ENCODE measurements around the gene SLC9A6. TPM values are rescaled to one million over a fixed set of nuclear protein-coding genes. Genes with fewer than 3 reads are reported as not detected.

The SLC9A6 gene
- total RNA-seq, 2 experiments from 2014 or later = 11.8 to 12.6 TPM

DNA sequence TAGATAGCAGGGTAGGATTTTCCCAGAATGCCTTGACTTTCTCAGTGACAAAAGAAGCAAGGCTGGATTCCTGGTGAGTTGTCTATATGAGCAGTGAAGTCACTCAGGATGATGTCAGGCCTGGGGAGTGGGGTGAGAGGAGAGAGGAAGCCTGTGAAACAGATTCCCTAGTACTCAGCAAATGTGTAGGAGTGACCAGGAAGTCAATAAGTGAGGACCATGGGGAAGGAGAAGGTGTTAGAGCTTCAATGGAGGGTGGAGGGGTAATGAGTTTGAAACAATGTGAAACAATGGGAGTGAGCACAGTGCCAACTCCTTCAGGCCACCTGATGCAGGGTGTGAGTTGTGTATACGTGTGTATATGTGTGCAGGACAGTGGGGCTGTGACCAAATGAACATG, 2.4 kb upstream of the SLC9A6 start:
- ChIA-PET POLR2A (no interaction called here), CTCF (no interaction called here)
- H3K27me3 Mint-ChIP-seq = no peaks in the 10 kb centered on the region
- H3K4me3 Mint-ChIP-seq = peak overlapping the region; percentile 88
- peak overlapping the region; percentile 90 for H3K27ac Mint-ChIP-seq
- intact Hi-C loops (cut with DNase I, micrococcal nuclease) = no loop called here
- no peaks in the 10 kb centered on the region for H3K9me3 Mint-ChIP-seq (ENCODE audit: low read depth)
- ATAC-seq (no peak), DNase-seq (no peak)
- peaks cover 47% of the 10 kb centered on the region for H3K4me1 Mint-ChIP-seq
- no peaks in the 10 kb centered on the region for H3K36me3 Mint-ChIP-seq (ENCODE audit: low read depth)

DNA sequence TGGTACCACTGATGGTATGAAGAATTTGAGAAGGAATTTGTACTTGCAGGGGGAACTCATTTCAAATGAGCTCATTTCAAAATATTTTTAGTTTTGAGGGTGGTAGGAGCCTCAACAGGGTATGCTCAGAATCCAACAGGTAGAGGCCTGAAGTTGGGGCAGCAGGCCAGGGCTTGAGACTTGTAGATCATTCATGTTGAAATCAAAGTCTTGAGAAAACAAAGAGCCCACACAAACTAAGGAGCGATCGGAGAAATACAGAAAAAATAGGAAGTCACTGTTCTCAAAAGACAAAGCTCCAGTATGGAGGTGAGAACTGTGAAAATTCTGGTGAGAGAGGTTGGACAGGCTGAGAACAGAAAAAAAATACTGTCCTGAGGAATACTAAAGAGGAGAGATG, 979 bp upstream of the SLC9A6 start:
- H3K27me3 Mint-ChIP-seq = no peaks in the 10 kb centered on the region
- no peaks in the 10 kb centered on the region for H3K36me3 Mint-ChIP-seq (ENCODE audit: low read depth)
- H3K27ac Mint-ChIP-seq = peak overlapping the region; percentile 90
- intact Hi-C loops (cut with DNase I, micrococcal nuclease) = loop anchor here in 1 of 2 experiments (2.0 kb wide), 1 partner anchor 163 kb away; the partner anchor contains the start of gene FHL1
- H3K9me3 Mint-ChIP-seq (ENCODE audit: low read depth) = no peaks in the 10 kb centered on the region
- CTCF ChIA-PET = interaction anchor here (0.6 to 1.4 kb wide), 3 partner anchors 9 to 72 kb away, joined by 3 to 4 read pairs (median 4); partner anchors contain the start of gene MMGT1
- POLR2A ChIA-PET = interaction anchor here (0.8 kb wide), 1 partner anchor 267 kb away, joined by 3 read pairs; the partner anchor contains the start of gene MAP7D3
- ATAC-seq = no peak
- peaks cover 49% of the 10 kb centered on the region for H3K4me1 Mint-ChIP-seq
- no peak for DNase-seq
- peak overlapping the region; percentile 88 for H3K4me3 Mint-ChIP-seq

DNA sequence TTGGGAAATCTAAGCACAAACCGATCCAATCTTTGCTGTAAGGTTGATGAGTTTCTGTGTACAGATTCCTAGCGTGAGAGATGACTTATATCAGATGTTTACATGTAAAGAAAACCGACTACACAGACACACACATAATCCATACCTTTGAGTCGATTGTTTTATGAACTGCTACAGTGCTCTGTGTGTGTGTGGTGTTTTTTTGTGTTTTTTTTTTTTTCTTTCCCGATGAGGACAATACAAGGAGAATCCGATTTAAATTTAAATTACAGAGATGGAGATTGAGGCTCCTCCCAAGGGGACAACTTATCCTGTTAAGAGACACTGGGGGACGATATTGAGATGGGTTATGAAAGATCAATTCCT, 461 bp upstream of the SLC9A6 start:
- Mint-ChIP-seq H3K4me1 (peaks cover 51% of the 10 kb centered on the region), H3K4me3 (peak overlapping the region; percentile 88), H3K36me3 (ENCODE audit: low read depth) (peaks cover 3% of the 10 kb centered on the region), H3K27ac (peak overlapping the region; percentile 90), H3K9me3 (ENCODE audit: low read depth) (no peaks in the 10 kb centered on the region), H3K27me3 (no peaks in the 10 kb centered on the region)
- intact Hi-C loops (cut with DNase I, micrococcal nuclease) = loop anchor here in 1 of 2 experiments (1.0 to 5.0 kb wide), 4 partner anchors 10 to 513 kb away; partner anchors contain the start of genes FHL1, HTATSF1 and INTS6L
- CTCF ChIA-PET = interaction anchor here (0.6 to 1.4 kb wide), 4 partner anchors 10 to 178 kb away, joined by 3 to 4 read pairs (median 4); partner anchors contain the start of gene MMGT1
- DNase-seq = no peak
- peak; percentile 22 for ATAC-seq
- POLR2A ChIA-PET = interaction anchor here (0.6 to 0.8 kb wide), 2 partner anchors 11 to 267 kb away, joined by 3 to 4 read pairs; partner anchors contain the start of genes MAP7D3 and MMGT1

DNA sequence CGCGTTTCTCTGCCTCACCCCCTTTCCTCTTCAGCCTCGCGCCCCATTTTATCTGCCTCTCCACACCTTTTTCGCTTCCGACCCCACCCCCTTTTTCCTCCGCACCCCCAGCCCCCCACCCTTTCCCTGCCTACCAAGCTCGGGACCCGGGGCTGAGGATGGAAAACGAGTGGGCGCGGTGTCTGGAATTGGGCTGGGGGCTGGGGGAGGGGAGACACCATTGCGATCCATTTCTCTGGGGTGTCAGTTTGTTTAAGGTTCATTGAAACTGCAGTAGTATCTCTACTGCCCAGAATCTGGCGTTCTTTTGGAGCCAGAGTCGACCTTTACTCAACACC, 707 bp downstream of the SLC9A6 start:
- Mint-ChIP-seq H3K4me1 (peaks cover 50% of the 10 kb centered on the region), H3K27me3 (no peaks in the 10 kb centered on the region), H3K27ac (peak overlapping the region; percentile 78), H3K9me3 (ENCODE audit: low read depth) (no peaks in the 10 kb centered on the region), H3K36me3 (ENCODE audit: low read depth) (peaks cover 6% of the 10 kb centered on the region), H3K4me3 (peak overlapping the region; percentile 88)
- no peak for ATAC-seq
- POLR2A ChIA-PET = no interaction called here
- CTCF ChIA-PET = no interaction called here
- intact Hi-C loops (cut with DNase I, micrococcal nuclease) = loop anchor here in 1 of 2 experiments (1.0 to 5.0 kb wide), 4 partner anchors 12 to 511 kb away; partner anchors contain the start of genes FHL1, HTATSF1 and INTS6L
- no peak for DNase-seq

DNA sequence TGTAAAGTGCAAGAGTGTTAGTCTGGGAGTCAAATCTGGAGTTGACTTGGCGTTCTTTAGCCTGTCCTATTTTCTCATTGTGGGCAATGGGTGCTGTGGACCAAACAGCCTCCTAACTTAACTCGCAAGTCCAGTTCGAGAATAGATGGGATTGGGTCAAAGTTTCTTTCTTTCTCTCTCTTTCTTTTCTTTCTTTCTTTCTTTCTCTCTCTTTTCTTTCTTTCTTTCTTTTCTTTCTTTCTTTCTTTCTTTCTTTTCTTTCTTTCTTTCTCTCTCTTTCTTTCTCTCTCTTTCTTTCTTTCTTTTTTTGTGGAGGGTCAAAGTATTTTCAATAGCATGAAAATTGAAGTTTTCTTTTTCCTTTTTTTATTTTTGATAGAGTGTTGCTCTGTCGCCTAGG, 3.0 kb downstream of the SLC9A6 start:
- Mint-ChIP-seq H3K4me3 (no peak overlapping the region), H3K27me3 (no peaks in the 10 kb centered on the region), H3K9me3 (ENCODE audit: low read depth) (no peaks in the 10 kb centered on the region), H3K36me3 (ENCODE audit: low read depth) (peaks cover 12% of the 10 kb centered on the region), H3K27ac (no peak overlapping the region), H3K4me1 (peaks cover 46% of the 10 kb centered on the region)
- ChIA-PET POLR2A (no interaction called here), CTCF (no interaction called here)
- no peak for DNase-seq
- intact Hi-C loops (cut with DNase I, micrococcal nuclease) = loop anchor here in 1 of 2 experiments (5.0 kb wide), 2 partner anchors 466 to 509 kb away; partner anchors contain the start of genes HTATSF1 and INTS6L
- no peak for ATAC-seq

DNA sequence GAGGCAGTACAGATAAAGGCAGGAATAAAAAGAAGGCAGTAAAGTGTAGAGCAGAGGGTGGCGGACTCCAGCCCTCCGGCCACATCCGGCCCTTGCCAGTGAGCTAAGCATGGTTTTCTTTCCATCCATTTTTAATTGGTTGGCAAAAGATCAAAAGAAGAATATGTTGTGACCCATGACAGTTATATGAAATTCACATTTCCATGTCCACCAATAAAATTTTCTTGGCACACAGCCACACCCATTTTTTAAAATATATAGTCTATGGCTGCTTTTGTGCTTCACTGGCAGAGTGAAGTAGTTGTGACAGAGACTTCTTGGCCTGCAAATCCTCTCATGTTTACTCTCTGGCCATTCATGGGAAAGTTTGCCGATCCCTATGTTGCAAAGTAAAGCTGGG, 29.8 kb downstream of the SLC9A6 start:
- ATAC-seq = no peak
- ChIA-PET POLR2A (interaction anchor here (0.6 kb wide), 1 partner anchor 833 kb away, joined by 3 read pairs; no protein-coding TSS in a partner anchor), CTCF (no interaction called here)
- no peaks in the 10 kb centered on the region for H3K4me1 Mint-ChIP-seq
- no peaks in the 10 kb centered on the region for H3K9me3 Mint-ChIP-seq (ENCODE audit: low read depth)
- intact Hi-C loops (cut with DNase I, micrococcal nuclease) = no loop called here
- no peaks in the 10 kb centered on the region for H3K27me3 Mint-ChIP-seq
- DNase-seq = no peak
- H3K27ac Mint-ChIP-seq = no peak overlapping the region
- H3K4me3 Mint-ChIP-seq = no peak overlapping the region
- H3K36me3 Mint-ChIP-seq (ENCODE audit: low read depth) = peaks cover 12% of the 10 kb centered on the region

DNA sequence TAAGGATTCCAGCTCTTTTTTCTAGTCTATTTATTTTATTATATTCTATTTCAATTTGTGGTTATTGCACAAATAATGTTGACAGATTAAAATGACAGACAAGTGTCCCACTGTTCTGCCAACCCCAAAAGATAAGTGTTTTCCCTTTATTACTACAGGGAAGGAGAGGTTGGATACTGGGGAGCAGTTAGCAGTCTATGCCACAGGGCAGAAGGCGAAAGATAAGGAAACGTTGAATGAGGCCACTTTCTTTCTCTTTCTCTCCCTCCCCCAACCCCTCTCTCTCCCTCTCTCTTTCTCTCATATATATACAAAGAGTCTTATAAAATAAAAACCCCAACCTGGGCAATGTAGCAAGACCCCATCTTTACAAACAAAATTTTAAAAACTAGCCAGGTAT, 31.6 kb downstream of the SLC9A6 start:
- H3K27ac Mint-ChIP-seq = no peak overlapping the region
- peaks cover 9% of the 10 kb centered on the region for H3K4me1 Mint-ChIP-seq
- POLR2A ChIA-PET = no interaction called here
- DNase-seq (no peak), ATAC-seq (no peak)
- intact Hi-C loops (cut with DNase I, micrococcal nuclease) = no loop called here
- H3K4me3 Mint-ChIP-seq = no peak overlapping the region
- H3K27me3 Mint-ChIP-seq = no peaks in the 10 kb centered on the region
- peaks cover 18% of the 10 kb centered on the region for H3K36me3 Mint-ChIP-seq (ENCODE audit: low read depth)
- CTCF ChIA-PET = interaction anchor here (1.1 to 1.7 kb wide), 2 partner anchors 11 to 146 kb away, joined by 3 to 10 read pairs; no protein-coding TSS in a partner anchor
- no peaks in the 10 kb centered on the region for H3K9me3 Mint-ChIP-seq (ENCODE audit: low read depth)

DNA sequence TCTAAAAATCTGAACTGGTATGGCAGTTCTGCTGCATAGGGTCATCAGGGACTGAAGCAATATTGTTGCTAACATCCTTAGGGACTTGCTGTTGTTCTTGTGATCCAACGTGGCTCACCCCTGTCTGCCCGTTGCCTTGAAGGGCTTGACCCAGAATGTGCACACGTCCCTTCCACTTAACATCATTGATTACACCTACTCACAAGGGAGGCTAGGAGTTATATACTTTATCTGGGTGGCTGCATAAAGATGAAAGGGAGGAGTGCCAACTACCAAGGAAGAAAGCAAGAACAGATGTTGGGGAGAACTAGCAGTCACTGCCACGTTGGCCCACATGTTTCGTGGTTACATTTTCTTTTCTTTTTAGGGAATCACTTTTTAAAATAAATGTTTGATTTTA, 34.0 kb downstream of the SLC9A6 start:
- H3K36me3 Mint-ChIP-seq (ENCODE audit: low read depth) = peaks cover 20% of the 10 kb centered on the region
- no peaks in the 10 kb centered on the region for H3K27me3 Mint-ChIP-seq
- peaks cover 9% of the 10 kb centered on the region for H3K4me1 Mint-ChIP-seq
- intact Hi-C loops (cut with DNase I, micrococcal nuclease) = no loop called here
- ChIA-PET POLR2A (no interaction called here), CTCF (no interaction called here)
- ATAC-seq (no peak), DNase-seq (no peak)
- no peak overlapping the region for H3K4me3 Mint-ChIP-seq
- H3K9me3 Mint-ChIP-seq (ENCODE audit: low read depth) = no peaks in the 10 kb centered on the region
- H3K27ac Mint-ChIP-seq = no peak overlapping the region

DNA sequence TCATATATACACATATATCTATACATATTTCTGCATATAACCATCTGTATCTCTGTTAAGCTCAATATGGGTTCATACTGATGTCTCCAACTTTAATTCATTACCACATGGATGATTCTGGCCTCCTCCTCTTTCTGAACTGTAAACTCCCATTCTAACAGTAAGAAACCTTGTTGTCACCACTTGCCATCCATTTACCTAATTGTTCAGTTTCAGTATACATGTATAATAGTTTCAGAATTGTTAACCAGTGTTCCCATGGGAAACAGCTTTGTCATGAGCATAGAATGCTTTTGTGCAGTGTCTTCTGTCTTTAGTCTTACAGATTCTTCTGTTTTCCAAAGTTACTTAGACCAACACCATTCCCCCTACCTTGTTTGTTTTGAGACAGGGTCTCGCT, 35.9 kb downstream of the SLC9A6 start:
- ATAC-seq = no peak
- ChIA-PET POLR2A (no interaction called here), CTCF (interaction anchor here (0.5 to 1.1 kb wide), 2 partner anchors 8 to 280 kb away, joined by 3 read pairs; no protein-coding TSS in a partner anchor)
- H3K4me3 Mint-ChIP-seq = no peak overlapping the region
- no peaks in the 10 kb centered on the region for H3K27me3 Mint-ChIP-seq
- no peaks in the 10 kb centered on the region for H3K9me3 Mint-ChIP-seq (ENCODE audit: low read depth)
- peak overlapping the region; percentile 47 for H3K27ac Mint-ChIP-seq
- peaks cover 17% of the 10 kb centered on the region for H3K36me3 Mint-ChIP-seq (ENCODE audit: low read depth)
- peaks cover 9% of the 10 kb centered on the region for H3K4me1 Mint-ChIP-seq
- intact Hi-C loops (cut with DNase I, micrococcal nuclease) = no loop called here
- no peak for DNase-seq

DNA sequence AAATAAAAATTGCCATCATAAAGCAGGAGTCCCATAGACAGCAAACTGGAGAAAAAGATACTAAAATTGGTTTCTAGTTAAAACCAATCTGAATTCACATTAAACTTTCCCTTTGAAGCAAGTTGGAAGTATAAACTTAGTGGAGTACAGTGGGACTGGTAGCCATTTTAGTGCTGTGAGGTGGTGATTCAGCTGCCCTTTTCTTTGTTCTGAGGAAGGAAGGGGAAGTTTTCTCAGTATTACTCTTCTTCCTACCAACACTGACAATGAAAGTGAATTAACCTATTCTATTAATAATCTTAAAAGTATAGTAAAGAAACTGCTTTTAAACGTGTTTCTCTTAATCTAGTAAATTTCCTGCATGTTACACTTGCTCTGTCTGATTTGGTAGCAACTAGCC, 36.7 kb downstream of the SLC9A6 start:
- DNase-seq (no peak), ATAC-seq (peak; percentile 65)
- POLR2A ChIA-PET = no interaction called here
- H3K9me3 Mint-ChIP-seq (ENCODE audit: low read depth) = no peaks in the 10 kb centered on the region
- CTCF ChIA-PET = interaction anchor here (1.1 to 1.2 kb wide), 2 partner anchors 140 to 281 kb away, joined by 3 to 5 read pairs; no protein-coding TSS in a partner anchor
- no peak overlapping the region for H3K4me3 Mint-ChIP-seq
- peaks cover 9% of the 10 kb centered on the region for H3K4me1 Mint-ChIP-seq
- no peaks in the 10 kb centered on the region for H3K27me3 Mint-ChIP-seq
- peaks cover 17% of the 10 kb centered on the region for H3K36me3 Mint-ChIP-seq (ENCODE audit: low read depth)
- H3K27ac Mint-ChIP-seq = peak overlapping the region; percentile 47
- intact Hi-C loops (cut with DNase I, micrococcal nuclease) = no loop called here

DNA sequence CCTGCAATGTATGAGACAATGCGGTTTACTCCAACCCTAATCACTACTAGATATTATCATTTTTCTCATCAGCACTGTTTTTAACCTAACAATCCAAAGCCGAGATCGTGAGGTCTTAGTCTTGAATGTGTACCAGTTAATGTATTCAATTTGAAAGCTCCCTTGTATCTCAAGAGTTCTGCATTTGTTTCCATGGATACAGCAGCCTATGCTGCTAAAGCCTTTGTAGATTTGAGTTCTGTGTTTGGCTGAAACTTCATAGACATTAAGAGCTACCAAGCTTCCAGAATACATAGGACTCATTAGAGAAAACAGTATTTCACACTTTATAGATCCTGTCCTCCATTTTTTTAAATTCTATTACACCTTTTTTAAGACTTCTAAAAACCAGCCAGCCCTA, 39.9 kb downstream of the SLC9A6 start:
- ChIA-PET CTCF (interaction anchor here (1.6 to 5.8 kb wide), 2 partner anchors 10 to 138 kb away, joined by 5 to 63 read pairs; no protein-coding TSS in a partner anchor), POLR2A (no interaction called here)
- DNase-seq (no peak), ATAC-seq (no peak)
- peaks cover 11% of the 10 kb centered on the region for H3K36me3 Mint-ChIP-seq (ENCODE audit: low read depth)
- no peaks in the 10 kb centered on the region for H3K9me3 Mint-ChIP-seq (ENCODE audit: low read depth)
- no peak overlapping the region for H3K27ac Mint-ChIP-seq
- peaks cover 9% of the 10 kb centered on the region for H3K4me1 Mint-ChIP-seq
- H3K27me3 Mint-ChIP-seq = no peaks in the 10 kb centered on the region
- no peak overlapping the region for H3K4me3 Mint-ChIP-seq
- intact Hi-C loops (cut with DNase I, micrococcal nuclease) = loop anchor here in 1 of 2 experiments (5.0 kb wide), 1 partner anchor 177 kb away; no protein-coding TSS in a partner anchor

DNA sequence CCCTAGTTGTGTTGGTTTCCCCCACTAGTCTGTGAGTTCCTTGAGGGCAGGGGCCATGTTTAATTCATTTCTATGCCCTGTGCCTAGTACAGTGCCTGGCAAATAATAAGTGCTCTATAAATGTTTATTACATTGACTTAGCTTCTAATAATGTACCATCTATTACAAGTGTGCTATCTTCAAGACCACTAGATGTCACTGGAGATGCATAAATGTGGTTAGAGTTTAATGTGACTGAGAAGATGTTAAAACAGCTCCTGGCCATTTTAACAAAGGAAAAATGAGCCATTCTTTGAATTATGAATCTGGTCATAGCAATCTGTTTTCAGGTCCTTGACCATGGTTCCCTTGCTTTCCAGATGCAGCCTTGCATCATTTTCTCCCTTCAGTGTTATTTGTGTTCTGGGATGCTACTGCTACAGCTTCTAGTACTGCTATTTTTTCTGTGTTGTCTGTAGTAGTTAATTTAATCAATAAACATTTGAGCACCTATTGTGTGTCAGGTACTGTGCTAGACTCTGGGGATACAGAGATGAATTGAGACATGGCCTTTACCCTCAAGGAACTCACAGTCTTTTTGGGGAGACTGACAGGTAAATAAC, 43.2 kb downstream of the SLC9A6 start:
- CTCF ChIA-PET = interaction anchor here (0.6 to 5.8 kb wide), 38 partner anchors 9 to 898 kb away, joined by 3 to 63 read pairs (median 4); no protein-coding TSS in a partner anchor
- Mint-ChIP-seq H3K4me1 (no peaks in the 10 kb centered on the region), H3K27me3 (no peaks in the 10 kb centered on the region), H3K9me3 (ENCODE audit: low read depth) (no peaks in the 10 kb centered on the region), H3K27ac (no peak overlapping the region), H3K4me3 (no peak overlapping the region), H3K36me3 (ENCODE audit: low read depth) (peaks cover 7% of the 10 kb centered on the region)
- POLR2A ChIA-PET = interaction anchor here (1.1 kb wide), 1 partner anchor 135 kb away, joined by 4 read pairs; no protein-coding TSS in a partner anchor
- no peak for DNase-seq
- ATAC-seq = no peak
- intact Hi-C loops (cut with DNase I, micrococcal nuclease) = loop anchor here (1.0 to 5.0 kb wide), 6 partner anchors 134 to 240 kb away; no protein-coding TSS in a partner anchor

All from activated CD4-positive, alpha-beta T cell treated with anti-CD3 and anti-CD28 coated beads for 36 hours (primary cell).